GM12878 (cell line): Measurements from ENCODE around the gene ERMN. TPM values are rescaled to one million over a fixed set of nuclear protein-coding genes. Genes with fewer than 3 reads are reported as not detected.

Experiments
- ATAC-seq: fragments of 200-7000 bp; cut with Tn5 transposase; 3 replicates; pipeline ENCODE4 v1.9.1; 2020; ENCODE audit warnings: mild to moderate bottlenecking, moderate library complexity
- BruUV-seq: library from RNA; stranded (reverse); fragments of 400-500 nt; replicated peaks from 2 replicates; lab custom pipeline; 2021; lab: Mats Ljungman, UMichigan
- CTCF ChIA-PET: fragments of 300-600 bp; sonication (Branson Sonifier 250); formaldehyde crosslinking; extraction: SDS; loops from one replicate; lab custom pipeline; 2021; ENCODE audit warnings: inconsistent platforms; lab: Yijun Ruan, JAX
- POLR2A ChIA-PET: fragments of 350-600 bp; formaldehyde crosslinking; extraction: SDS; loops from one replicate; lab custom pipeline; 2021; ENCODE audit warnings: inconsistent platforms; lab: Charles Lee
- RAD21 ChIA-PET: fragments of 300-600 bp; sonication (Branson Sonifier 250); formaldehyde crosslinking; loops from one replicate; lab custom pipeline; 2023; ENCODE audit warnings: antibody characterized with exemption; ENCODE audit not compliant: unreplicated experiment; lab: Charles Lee
- SMC1A ChIA-PET: fragments of 300-600 bp; sonication (Branson Sonifier 250); formaldehyde crosslinking; loops from one replicate; lab custom pipeline; 2023; ENCODE audit not compliant: unreplicated experiment, uncharacterized antibody; lab: Charles Lee
- DNase-seq: peaks from one replicate; pipeline ENCODE4 v3.0.0-alpha.2; 2011; ENCODE audit warnings: low read depth, low spot score
- FAIRE-seq: peaks from 3 replicates; lab custom pipeline; 2011; peaks lifted over from hg19 to GRCh38; lab: Jason Lieb, UNC
- H2AFZ ChIP-seq: 2 replicates; pipeline ENCODE4 v1.6.0; 2011; ENCODE audit warnings: low read depth, low read length, control low read depth; ENCODE audit not compliant: control insufficient read depth
- H3K27ac ChIP-seq: 2 replicates; pipeline ENCODE4 v1.5.1; 2011; ENCODE audit warnings: control low read depth; ENCODE audit not compliant: control insufficient read depth, insufficient read depth
- H3K27me3 ChIP-seq, 2 experiments: replicated peaks in 1 of 2; 2 replicates each; pipeline versions ENCODE4 v1.6.0 to v1.6.1; 2011; ENCODE audit warnings: low read length in 1 of 2; ENCODE audit not compliant: control insufficient read depth in 2 of 2, insufficient read depth in 2 of 2
- H3K36me3 ChIP-seq, 2 experiments: 2 replicates each; pipeline ENCODE4 v1.5.1; 2011; ENCODE audit warnings: low read length in 1 of 2; ENCODE audit not compliant: control insufficient read depth in 2 of 2, insufficient read depth in 2 of 2
- H3K4me1 ChIP-seq: 2 replicates; pipeline ENCODE4 v1.6.1; 2011; ENCODE audit warnings: mild to moderate bottlenecking, low read length, moderate library complexity, mixed read lengths; ENCODE audit not compliant: control insufficient read depth, insufficient read depth
- H3K4me2 ChIP-seq: 2 replicates; pipeline ENCODE4 v1.6.0; 2011; ENCODE audit warnings: control low read depth; ENCODE audit not compliant: control insufficient read depth, insufficient read depth
- H3K4me3 ChIP-seq: fragments of 200-600 bp; sonication (generic); 2 replicates; pipeline ENCODE4 v1.5.1; 2016
- H3K79me2 ChIP-seq: 2 replicates; pipeline ENCODE4 v1.6.0; 2011; ENCODE audit warnings: low read length; ENCODE audit not compliant: control insufficient read depth, insufficient read depth
- H3K9ac ChIP-seq: 2 replicates; pipeline ENCODE4 v1.8.0; 2011; ENCODE audit warnings: low read length, control low read depth, mixed read lengths; ENCODE audit not compliant: control insufficient read depth, insufficient read depth
- H3K9me3 ChIP-seq: replicated peaks from 3 replicates; pipeline ENCODE4 v1.5.1; 2011; ENCODE audit warnings: mild to moderate bottlenecking, low read length; ENCODE audit not compliant: control insufficient read depth, insufficient read depth
- H4K20me1 ChIP-seq: 2 replicates; pipeline ENCODE4 v1.6.0; 2011; ENCODE audit not compliant: control insufficient read depth, insufficient read depth
- BCL11A ChIP-seq: IDR thresholded peaks from 2 replicates; pipeline ENCODE4 v1.6.1; 2011; ENCODE audit warnings: low read depth, low read length
- CBX5 ChIP-seq: sonication (generic); IDR thresholded peaks from 2 replicates; pipeline ENCODE4 v1.6.1; 2016; ENCODE audit warnings: low read depth, moderate library complexity, mild to moderate bottlenecking, inconsistent platforms
- EGR1 ChIP-seq, 2 experiments: IDR thresholded peaks; 1 replicate in 1 of 2; 2 replicates in 1 of 2; pipeline ENCODE4 v1.6.1; 2011 to 2012; ENCODE audit warnings: low read depth in 2 of 2, low read length in 2 of 2, borderline replicate concordance in 1 of 2, mild to moderate bottlenecking in 1 of 2, moderate library complexity in 1 of 2
- NFYA ChIP-seq: IDR thresholded peaks from 2 replicates; pipeline ENCODE4 v1.6.1; 2011; ENCODE audit warnings: low read depth, mild to moderate bottlenecking, low read length, improper control_type of control experiment, borderline replicate concordance
- PAX8 ChIP-seq: fragments of 450-650 bp; IDR thresholded peaks from 2 replicates; pipeline ENCODE4 v1.6.1; 2017; ENCODE audit warnings: mild to moderate bottlenecking, moderate library complexity
- RAD51 ChIP-seq: fragments of 450-650 bp; IDR thresholded peaks from 2 replicates; pipeline ENCODE4 v1.6.1; 2016; ENCODE audit warnings: moderate library complexity, mild to moderate bottlenecking, inconsistent platforms
- RBBP5 ChIP-seq: fragments of 200-600 bp; sonication (generic); conservative IDR thresholded peaks from 2 replicates; pipeline ENCODE4 v1.6.1; 2016
- SMAD1 ChIP-seq: fragments of 450-650 bp; IDR thresholded peaks from 2 replicates; pipeline ENCODE4 v1.6.1; 2018; ENCODE audit warnings: mild to moderate bottlenecking, low read depth; ENCODE audit not compliant: partially characterized antibody
- STAT1 ChIP-seq: fragments of 450-650 bp; conservative IDR thresholded peaks from 2 replicates; pipeline ENCODE4 v1.6.1; 2014; ENCODE audit warnings: antibody characterized with exemption, mild to moderate bottlenecking
- TCF3 ChIP-seq: IDR thresholded peaks from 2 replicates; pipeline ENCODE4 v1.6.1; 2012; ENCODE audit warnings: low read depth, mild to moderate bottlenecking, low read length, borderline replicate concordance; ENCODE audit not compliant: insufficient read depth
- ZNF207 ChIP-seq: fragments of 450-650 bp; IDR thresholded peaks from 2 replicates; pipeline ENCODE4 v1.6.1; 2014; ENCODE audit warnings: antibody characterized with exemption, mild to moderate bottlenecking, borderline replicate concordance
- WGBS: methylation state at CpG from one replicate; pipeline ENCODE4 v1.1.6; 2016; ENCODE audit warnings: low lambda C conversion rate; ENCODE audit not compliant: insufficient replicate concordance, insufficient coverage; ENCODE audit errors: missing lambda C conversion rate; 5-methylcytosine and 5-hydroxymethylcytosine counted together
- in situ Hi-C: fragments of 300-500 bp; cut with MboI; formaldehyde crosslinking; loops from 9 replicates; pipeline ENCODE4 v1.14.3; 2018; ENCODE audit warnings: mixed read lengths
- intact Hi-C: fragments of 100-400 bp; cut with micrococcal nuclease; formaldehyde crosslinking; loops from one replicate; pipeline ENCODE4 v1.14.2; 2022; ENCODE audit not compliant: unreplicated experiment
- polyA plus RNA-seq, 11 experiments: library from polyadenylated mRNA; depleted of rRNA in 4 of 11; unstranded in 6 of 11; stranded (reverse) in 5 of 11; fragments of >200 nt; fragmentation: Nextera tagmentation in 4 of 11; fragmentation: Illumina TruSeq in 1 of 11; extraction: Ambion mirVana in 4 of 11; extraction: Trizol in 1 of 11; gene quantifications; 1 replicate in 1 of 11; 2 replicates in 10 of 11; pipeline versions ENCODE4 v1.2.1 to v1.2.3, GENCODE V29; 2011 to 2016; ENCODE audit warnings: inconsistent platforms in 2 of 11, missing spikeins in 2 of 11, low read depth in 1 of 11
- total RNA-seq, 4 experiments: library from RNA; depleted of rRNA in 3 of 4; stranded (reverse); fragments of >200 nt in 3 of 4; fragmentation: Illumina TruSeq in 1 of 4; extraction: Trizol in 1 of 4; gene quantifications; 2 replicates each; pipeline versions ENCODE4 v1.2.1 to v1.2.3, GENCODE V29; 2013 to 2021
- TF ChIP-seq, protein P1 (sequence below): IDR thresholded peaks from 2 replicates; pipeline ENCODE4 v1.6.1; 2012; ENCODE audit warnings: low read depth, low read length, improper control_type of control experiment
- TF ChIP-seq, protein P2 (sequence below): fragments of 450-650 bp; conservative IDR thresholded peaks from 2 replicates; pipeline ENCODE4 v1.6.1; 2017; ENCODE audit warnings: mild to moderate bottlenecking, moderate library complexity
- TF ChIP-seq, protein P3 (sequence below): fragments of 450-650 bp; IDR thresholded peaks from 2 replicates; pipeline ENCODE4 v1.6.1; 2016; ENCODE audit warnings: mild to moderate bottlenecking, moderate library complexity, borderline replicate concordance
- TF ChIP-seq, protein P4 (sequence below): IDR thresholded peaks from 2 replicates; pipeline ENCODE4 v1.6.1; 2011; ENCODE audit warnings: low read depth, mild to moderate bottlenecking, low read length, moderate library complexity, borderline replicate concordance; ENCODE audit errors: extremely low read depth
- TF ChIP-seq, protein P5 (sequence below): IDR thresholded peaks from 2 replicates; pipeline ENCODE4 v1.6.1; 2011; ENCODE audit warnings: low read depth, low read length, improper control_type of control experiment, borderline replicate concordance

Gene ERMN
- total and polyA plus RNA-seq, 10 of the 15 experiments (the other 5 are each of a cell fraction or from before 2014, with no cell fraction given): 0.26 to 5.3 (median 1.5) TPM

DNA sequence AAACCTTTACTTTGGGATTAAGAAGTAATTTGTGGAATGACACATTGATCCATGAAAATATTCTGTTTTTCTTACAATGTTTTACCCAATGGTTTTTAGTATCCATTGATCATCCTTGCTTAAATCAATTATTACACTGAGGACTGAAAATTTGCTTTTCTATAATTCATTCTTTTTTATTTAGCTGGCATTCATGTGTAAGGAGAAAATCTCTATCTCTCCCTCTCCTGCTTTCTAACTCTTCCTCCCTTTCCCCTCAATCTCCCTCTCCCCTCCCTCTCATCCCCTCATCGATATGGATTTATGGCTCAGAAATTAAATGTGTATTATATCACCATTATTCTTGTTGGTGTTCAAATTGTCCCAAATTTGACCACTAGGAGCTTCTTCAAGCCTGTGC lies 38.5 kb downstream of the ERMN start:
- no peaks in the 10 kb centered on the region for H3K4me1 ChIP-seq
- no peaks in the 10 kb centered on the region for H3K36me3 ChIP-seq
- ChIA-PET POLR2A (no interaction called here), SMC1A (interaction anchor here (5.7 kb wide), 1 partner anchor 14 kb away, joined by 41 read pairs; no protein-coding TSS in a partner anchor), RAD21 (interaction anchor here (1.0 to 2.2 kb wide), 2 partner anchors 15 kb away, joined by 7 to 9 read pairs; no protein-coding TSS in a partner anchor), CTCF (interaction anchor here (0.5 to 2.5 kb wide), 5 partner anchors 10 to 544 kb away, joined by 3 to 14 read pairs (median 4); no protein-coding TSS in a partner anchor)
- in situ Hi-C loops: loop anchor here (25.0 kb wide), 1 partner anchor 1475 kb away; no protein-coding TSS in a partner anchor
- H3K4me2 ChIP-seq: no peak overlapping the region
- no peak overlapping the region for H3K27ac ChIP-seq
- no peaks in the 10 kb centered on the region for H4K20me1 ChIP-seq
- FAIRE-seq (no peak), DNase-seq (no peak), ATAC-seq (no peak)
- intact Hi-C loops: no loop called here
- H2AFZ ChIP-seq: no peak overlapping the region
- peaks cover 0 to 2% of the 10 kb centered on the region in 2 experiments; a peak in 1 of 4 replicates for H3K27me3 ChIP-seq
- WGBS: 36% methylated on average over 1 of the region's 1 CpG
- no peak overlapping the region for H3K4me3 ChIP-seq
- no peaks in the 10 kb centered on the region for H3K9me3 ChIP-seq
- BruUV-seq: no TSS peak
- no peaks in the 10 kb centered on the region for H3K79me2 ChIP-seq
- no peak overlapping the region for H3K9ac ChIP-seq
- TF ChIP-seq, protein P1, sequence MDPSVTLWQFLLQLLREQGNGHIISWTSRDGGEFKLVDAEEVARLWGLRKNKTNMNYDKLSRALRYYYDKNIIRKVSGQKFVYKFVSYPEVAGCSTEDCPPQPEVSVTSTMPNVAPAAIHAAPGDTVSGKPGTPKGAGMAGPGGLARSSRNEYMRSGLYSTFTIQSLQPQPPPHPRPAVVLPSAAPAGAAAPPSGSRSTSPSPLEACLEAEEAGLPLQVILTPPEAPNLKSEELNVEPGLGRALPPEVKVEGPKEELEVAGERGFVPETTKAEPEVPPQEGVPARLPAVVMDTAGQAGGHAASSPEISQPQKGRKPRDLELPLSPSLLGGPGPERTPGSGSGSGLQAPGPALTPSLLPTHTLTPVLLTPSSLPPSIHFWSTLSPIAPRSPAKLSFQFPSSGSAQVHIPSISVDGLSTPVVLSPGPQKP: no peak
- TF ChIP-seq SMAD1: no peak
- TF ChIP-seq BCL11A: no peak
- TF ChIP-seq, protein P2, sequence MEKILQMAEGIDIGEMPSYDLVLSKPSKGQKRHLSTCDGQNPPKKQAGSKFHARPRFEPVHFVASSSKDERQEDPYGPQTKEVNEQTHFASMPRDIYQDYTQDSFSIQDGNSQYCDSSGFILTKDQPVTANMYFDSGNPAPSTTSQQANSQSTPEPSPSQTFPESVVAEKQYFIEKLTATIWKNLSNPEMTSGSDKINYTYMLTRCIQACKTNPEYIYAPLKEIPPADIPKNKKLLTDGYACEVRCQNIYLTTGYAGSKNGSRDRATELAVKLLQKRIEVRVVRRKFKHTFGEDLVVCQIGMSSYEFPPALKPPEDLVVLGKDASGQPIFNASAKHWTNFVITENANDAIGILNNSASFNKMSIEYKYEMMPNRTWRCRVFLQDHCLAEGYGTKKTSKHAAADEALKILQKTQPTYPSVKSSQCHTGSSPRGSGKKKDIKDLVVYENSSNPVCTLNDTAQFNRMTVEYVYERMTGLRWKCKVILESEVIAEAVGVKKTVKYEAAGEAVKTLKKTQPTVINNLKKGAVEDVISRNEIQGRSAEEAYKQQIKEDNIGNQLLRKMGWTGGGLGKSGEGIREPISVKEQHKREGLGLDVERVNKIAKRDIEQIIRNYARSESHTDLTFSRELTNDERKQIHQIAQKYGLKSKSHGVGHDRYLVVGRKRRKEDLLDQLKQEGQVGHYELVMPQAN: no peak
- no peak for TF ChIP-seq CBX5
- no peak for TF ChIP-seq PAX8
- TF ChIP-seq, protein P3, sequence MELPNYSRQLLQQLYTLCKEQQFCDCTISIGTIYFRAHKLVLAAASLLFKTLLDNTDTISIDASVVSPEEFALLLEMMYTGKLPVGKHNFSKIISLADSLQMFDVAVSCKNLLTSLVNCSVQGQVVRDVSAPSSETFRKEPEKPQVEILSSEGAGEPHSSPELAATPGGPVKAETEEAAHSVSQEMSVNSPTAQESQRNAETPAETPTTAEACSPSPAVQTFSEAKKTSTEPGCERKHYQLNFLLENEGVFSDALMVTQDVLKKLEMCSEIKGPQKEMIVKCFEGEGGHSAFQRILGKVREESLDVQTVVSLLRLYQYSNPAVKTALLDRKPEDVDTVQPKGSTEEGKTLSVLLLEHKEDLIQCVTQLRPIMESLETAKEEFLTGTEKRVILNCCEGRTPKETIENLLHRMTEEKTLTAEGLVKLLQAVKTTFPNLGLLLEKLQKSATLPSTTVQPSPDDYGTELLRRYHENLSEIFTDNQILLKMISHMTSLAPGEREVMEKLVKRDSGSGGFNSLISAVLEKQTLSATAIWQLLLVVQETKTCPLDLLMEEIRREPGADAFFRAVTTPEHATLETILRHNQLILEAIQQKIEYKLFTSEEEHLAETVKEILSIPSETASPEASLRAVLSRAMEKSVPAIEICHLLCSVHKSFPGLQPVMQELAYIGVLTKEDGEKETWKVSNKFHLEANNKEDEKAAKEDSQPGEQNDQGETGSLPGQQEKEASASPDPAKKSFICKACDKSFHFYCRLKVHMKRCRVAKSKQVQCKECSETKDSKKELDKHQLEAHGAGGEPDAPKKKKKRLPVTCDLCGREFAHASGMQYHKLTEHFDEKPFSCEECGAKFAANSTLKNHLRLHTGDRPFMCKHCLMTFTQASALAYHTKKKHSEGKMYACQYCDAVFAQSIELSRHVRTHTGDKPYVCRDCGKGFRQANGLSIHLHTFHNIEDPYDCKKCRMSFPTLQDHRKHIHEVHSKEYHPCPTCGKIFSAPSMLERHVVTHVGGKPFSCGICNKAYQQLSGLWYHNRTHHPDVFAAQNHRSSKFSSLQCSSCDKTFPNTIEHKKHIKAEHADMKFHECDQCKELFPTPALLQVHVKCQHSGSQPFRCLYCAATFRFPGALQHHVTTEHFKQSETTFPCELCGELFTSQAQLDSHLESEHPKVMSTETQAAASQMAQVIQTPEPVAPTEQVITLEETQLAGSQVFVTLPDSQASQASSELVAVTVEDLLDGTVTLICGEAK: no peak
- TF ChIP-seq RAD51: no peak
- TF ChIP-seq TCF3: no peak
- no peak for TF ChIP-seq NFYA
- no peak for TF ChIP-seq STAT1
- no peak for TF ChIP-seq RBBP5
- no peak for TF ChIP-seq EGR1 (IDR thresholded peaks at IDR 0.05; ENCODE audit: borderline replicate concordance in 1 of 2, low read depth in 2 of 2, low read length in 2 of 2)
- TF ChIP-seq ZNF207: no peak
- TF ChIP-seq, protein P4, sequence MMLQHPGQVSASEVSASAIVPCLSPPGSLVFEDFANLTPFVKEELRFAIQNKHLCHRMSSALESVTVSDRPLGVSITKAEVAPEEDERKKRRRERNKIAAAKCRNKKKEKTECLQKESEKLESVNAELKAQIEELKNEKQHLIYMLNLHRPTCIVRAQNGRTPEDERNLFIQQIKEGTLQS: no peak
- TF ChIP-seq, protein P5, sequence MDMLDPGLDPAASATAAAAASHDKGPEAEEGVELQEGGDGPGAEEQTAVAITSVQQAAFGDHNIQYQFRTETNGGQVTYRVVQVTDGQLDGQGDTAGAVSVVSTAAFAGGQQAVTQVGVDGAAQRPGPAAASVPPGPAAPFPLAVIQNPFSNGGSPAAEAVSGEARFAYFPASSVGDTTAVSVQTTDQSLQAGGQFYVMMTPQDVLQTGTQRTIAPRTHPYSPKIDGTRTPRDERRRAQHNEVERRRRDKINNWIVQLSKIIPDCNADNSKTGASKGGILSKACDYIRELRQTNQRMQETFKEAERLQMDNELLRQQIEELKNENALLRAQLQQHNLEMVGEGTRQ: no peak
